HG02610 (cell line): ENCODE results near the gene FARP1.
A peak's percentile ranks its signal among the peaks of the same experiment; 100 is the strongest.

Experiments
- ATAC-seq: cut with Tn5 transposase; IDR thresholded peaks from one replicate; pipeline ENCODE4 v1.9.1; 2021; ENCODE audit warnings: mild to moderate bottlenecking, moderate library complexity; ENCODE audit not compliant: unreplicated experiment

Gene FARP1

GRCh38 chr13:98435376-98435775, 292.5 kb downstream of the FARP1 start:
- ATAC-seq = no peak

- no peak for ATAC-seq
These were observed 293.5 kb downstream of the FARP1 start for GRCh38 chr13:98436233-98436910.

DNA sequence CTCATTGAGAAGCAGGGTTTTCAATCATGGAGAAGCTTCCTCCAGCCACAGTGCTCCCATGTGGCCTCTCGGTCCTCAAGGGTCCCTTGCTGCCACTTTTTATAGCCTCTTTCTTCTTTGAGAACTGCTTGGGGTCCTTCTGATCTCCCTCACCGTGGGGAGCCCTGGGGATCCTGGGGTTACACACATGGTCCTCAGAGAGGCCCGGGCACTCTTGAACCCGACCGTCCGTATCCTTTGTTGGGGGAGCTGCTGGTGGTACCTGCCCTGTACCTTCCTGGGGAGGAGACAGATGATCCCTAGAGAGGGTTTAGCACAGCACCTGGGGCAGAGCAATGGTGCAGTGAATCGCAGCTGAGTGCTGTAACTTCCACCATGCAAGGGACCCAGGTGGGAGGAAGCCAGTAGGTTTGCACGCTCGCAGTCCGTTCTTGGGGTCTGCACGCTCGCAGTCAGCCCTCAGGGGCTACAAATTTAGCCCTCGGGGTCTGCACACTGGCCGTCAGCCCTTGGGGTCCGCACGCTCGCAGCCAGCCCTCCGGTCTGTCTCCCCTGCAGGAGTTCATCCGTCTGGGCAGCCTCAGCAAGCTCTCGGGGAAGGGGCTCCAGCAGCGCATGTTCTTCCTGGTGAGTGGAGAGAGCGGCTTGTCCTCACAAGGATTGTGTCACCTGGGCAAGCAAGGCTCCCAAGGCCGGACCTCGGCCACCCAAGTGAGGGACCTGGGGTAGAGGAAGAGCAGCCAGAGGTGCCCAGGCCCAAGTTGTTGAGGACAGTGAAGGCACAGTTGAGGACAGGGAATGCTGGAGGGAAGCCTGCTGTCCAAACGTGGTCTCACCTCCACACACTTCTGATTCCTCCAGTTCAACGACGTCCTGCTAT, 295.6 kb downstream of the FARP1 start:
- ATAC-seq = no peak

DNA sequence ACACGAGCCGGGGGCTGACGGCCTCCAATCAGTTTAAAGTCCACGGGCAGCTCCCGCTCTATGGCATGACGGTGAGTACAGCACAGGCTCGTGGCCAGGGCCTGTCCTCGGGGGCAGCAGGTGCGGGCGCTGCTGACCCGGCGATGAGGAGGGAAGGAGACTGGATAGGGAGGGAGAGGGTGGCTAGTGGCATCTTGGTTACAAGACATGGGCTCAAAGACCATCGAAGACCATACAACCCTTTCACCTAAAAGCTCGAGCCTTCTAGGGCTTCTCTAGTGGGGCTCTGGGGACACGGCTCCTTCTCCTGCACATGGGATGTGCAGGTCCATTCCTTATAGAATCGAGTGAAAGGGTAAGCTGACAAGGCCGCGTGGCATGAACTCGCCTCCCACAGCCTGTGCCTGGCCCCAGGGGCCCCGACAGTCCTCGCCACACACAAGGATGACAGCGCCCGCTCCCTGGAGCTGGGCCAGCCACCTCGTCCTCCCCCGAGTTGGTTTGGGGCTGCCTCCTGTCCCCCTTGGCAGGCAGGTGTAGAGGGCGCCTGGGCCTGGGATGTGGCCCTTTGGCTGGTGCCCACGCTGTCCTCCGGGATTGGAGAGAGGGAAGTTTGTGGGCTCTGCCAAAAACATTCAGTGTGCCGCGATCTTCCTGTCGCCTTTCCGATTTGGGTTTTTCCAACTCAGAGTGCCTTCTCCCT, 296.4 kb downstream of the FARP1 start:
- ATAC-seq = no peak

DNA sequence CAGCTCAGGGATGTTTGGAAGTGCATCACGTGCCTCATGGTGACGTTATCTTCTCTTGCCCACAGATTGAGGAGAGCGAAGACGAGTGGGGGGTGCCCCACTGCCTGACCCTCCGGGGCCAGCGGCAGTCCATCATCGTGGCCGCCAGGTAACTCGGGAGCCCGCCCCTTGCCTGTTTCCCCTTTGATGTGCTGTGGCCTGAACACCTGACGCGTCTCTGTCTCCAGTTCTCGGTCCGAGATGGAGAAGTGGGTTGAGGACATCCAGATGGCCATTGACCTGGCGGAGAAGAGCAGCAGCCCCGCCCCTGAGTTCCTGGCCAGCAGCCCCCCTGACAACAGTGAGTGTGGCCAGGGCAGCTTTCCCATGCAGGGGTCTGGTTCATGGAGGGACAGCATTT, 297.0 kb downstream of the FARP1 start:
- ATAC-seq = no peak

DNA sequence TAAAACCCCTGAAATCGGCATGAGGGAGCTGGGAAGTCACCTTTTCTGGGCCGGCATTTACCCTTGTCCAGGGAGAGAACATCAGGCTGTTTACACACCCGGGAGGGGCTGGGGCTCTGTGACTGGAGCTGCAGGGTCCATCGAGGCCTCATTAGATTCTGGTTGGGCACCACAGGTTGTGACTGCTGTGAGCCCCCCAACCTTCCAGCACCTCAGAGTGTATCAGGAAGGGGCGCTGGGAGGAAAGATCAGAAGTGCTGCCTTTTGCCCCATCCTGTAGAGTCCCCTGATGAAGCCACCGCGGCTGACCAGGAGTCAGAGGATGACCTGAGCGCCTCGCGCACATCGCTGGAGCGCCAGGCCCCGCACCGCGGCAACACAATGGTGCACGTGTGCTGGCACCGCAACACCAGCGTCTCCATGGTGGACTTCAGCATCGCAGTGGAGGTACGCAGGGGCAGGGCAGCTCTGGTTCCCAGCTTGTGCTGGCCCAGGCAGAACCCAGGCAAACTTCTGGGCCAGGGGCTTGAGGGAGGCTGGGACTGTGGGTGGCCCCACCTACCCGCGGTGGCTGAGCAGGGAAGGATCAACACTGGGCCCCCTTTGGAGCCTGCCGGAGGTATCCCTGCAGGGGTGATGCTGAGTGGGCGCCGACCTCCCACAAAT, 297.6 kb downstream of the FARP1 start:
- no peak for ATAC-seq

GRCh38 chr13:98441056-98441676, 298.3 kb downstream of the FARP1 start:
- ATAC-seq = no peak

DNA sequence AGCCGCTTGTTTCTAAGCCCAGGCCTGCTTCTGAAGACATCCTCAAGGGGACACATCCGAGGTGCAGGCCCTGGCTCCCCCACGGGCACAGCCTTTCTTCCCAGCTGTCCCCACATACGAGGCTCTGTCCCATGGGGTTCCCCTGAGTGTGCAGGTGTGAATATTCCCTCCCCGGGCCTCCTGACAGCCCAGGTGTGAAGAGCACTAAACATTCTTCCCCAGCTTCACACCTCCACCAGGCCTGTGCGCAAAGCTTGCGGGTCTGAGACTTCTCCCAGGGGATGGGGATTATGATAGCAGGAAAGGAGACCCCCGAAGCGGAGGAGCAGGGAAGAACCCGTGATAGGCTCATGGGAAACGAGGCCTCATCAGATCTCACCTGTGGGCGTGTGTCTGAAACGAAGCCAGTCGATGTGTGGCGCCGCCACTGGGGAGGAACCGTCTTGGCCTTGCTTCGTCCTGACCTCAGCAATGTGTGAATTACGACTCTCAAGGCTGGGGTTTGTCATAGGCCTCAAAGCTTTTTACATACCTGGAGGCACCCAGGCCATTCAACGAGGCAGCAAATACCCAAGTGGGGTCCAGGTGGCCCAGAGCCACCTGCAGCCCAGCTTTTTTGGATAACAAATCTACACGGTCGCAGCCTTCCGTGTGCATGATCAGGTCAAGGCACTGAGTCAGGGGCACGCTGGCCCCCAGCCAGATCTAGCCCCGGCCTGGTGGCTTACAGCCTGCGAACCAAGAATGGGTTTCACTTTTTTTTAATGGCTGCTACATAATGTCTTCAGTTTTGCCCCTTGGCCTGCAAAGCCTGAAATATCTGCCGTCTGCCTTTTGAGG, 299.7 kb downstream of the FARP1 start:
- ATAC-seq = no peak

- no peak for ATAC-seq
These were observed 300.4 kb downstream of the FARP1 start for GRCh38 chr13:98443329-98443728.

DNA sequence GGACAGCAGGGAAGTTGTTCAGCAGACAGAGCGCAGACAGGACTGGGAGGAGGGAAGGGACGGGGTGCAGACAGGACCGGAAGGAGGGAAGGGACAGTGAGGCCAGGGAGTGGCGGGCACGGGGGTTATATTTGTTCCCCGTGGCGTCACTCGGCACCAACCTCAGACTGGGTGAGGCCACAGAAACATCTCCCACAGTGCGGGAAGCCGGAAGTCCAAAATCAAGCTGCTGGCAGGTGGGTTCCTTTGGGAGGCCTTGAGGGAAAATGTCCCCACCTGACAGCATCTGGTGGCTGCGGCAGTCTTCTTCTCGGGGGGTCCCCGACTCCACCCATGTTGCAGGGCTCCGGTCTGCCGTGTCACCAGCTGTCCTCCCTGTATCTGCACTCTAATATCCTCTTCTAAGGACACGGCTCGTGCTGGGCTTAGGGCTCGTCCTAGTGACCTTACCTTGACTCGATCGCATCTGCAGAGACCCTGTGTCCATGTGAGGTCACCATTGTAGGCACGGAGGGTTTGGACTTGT, 301.0 kb downstream of the FARP1 start:
- no peak for ATAC-seq

DNA sequence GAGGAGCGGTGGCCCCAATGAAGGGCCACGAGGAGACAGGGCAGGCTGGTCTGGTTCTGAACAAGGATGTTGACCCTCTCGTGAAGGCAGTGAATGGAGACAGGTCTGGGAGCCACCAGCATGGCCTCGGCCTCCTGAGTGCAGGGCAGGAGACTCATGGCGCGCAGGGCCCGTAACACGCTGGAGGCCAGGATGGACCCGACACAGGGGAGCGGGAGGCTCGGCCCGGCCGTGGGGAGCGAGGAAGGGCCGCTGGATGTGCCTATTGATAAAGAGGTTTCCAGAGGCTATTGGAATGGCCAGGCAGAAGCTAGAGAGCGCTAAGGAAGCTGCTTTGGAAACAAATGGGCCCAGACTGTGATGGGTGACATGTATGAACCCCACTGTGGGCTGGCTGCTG, 301.5 kb downstream of the FARP1 start:
- ATAC-seq = no peak

DNA sequence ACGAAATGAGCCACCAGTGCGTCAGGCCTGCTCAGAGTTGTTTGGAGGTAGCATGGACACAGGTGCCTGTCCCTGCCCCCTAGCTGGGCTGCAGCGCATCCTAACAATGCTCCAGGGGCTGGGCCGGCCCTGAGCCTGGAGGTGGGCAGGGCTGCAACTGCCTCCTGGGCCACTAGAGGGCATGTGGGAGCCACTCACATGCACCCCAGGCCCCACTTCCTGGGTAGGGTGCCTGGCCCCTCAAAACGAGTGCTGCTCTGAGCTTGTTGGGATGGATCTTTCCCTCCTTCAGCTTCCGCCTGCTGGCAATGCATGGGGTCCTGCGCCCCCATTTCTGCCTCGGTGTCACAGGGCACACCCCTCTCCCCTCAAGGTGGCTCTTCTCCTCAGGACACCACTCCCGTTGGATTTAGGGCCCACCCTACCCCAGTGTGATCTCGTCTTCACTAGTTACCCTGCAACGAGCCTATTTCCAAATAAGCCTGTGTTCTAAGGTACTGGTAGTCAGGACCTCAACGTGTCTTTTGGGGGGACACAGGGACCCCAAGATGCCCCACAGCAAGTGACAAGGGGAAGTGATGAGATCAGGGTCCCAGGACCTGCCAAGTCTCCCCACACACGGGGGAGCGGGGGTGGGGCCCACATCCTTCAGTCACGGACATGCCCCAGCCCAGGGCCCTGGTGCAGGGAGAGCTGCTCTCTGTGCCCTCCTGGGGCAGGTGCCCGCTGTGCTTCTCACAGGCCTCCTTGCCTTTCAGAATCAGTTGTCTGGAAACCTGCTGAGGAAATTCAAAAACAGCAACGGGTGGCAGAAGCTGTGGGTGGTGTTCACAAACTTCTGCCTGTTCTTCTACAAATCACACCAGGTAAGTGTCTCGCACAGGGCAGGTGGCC, 302.7 kb downstream of the FARP1 start:
- ATAC-seq = peak; percentile 82

DNA sequence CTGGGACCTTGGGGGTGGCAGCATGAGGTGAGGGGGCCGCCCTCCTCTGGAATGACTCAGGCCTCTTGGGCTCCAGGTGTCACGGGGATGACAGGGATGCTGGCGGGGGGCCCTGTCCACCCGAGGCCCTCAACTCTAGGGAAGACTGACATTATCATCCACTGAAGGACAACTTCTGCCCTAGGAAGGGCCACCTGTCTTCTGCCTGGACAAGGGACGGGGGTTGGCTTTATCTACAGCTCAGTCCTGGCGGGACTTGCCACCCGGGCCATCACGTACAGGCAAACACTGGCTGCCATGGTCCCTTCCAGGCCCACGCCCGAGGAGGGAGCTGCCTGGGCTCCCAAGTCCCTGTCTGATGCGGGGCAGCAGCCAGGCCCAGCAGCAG, 303.3 kb downstream of the FARP1 start:
- no peak for ATAC-seq

DNA sequence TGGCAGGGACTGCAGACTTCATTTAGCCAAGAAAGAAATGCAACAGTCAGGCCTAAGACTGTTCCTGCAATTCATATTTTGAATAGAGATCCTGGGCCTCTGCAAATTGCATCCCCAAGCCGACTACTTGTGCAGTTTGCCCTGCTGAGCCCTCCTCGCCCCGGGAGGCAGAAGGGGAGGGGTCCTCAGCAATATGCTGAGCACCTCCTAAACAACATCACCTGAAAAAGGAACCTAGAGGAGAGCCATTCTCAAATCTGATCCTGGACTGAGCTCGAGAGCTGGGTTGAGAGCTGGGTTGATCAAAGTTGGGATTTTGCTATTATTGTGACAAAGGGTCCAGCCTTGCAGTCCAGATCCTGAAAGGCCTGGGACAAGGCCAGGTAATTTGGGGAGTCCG, 304.2 kb downstream of the FARP1 start:
- no peak for ATAC-seq

DNA sequence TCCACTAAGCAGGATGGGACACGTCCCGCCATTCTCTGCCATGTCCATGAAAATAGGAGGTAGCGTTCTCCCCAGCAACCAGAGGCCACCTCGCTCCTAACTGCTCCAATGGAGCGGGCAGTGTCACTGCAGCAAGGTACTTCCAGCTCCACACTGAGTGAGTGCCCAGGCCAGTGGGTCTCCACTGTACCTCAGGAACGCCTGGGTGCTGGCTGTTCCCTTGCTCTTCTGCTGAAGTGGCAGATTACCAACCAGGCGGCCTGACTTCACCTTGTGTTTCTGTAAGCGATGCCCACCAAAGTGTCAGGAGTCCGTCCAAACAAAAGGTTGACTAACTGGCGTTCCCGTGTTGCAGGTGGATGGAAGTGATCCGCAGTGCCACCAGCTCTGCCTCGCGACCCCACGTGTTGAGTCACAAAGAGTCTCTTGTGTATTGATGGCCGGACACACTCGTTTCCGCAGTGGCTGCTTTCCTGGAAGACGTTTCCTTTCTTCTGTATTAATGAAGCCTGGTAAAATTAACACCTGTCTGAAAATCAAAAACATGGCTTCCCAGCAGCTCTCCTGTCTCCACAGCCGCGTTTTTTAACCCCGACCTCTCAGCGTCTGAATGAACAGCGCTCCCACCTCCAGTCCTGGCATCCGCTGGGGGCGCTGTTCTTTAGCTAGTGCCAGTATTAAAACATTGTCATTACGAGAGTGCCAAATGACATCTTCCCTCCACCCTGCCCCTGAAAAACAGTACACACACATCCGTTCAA, 305.2 kb downstream of the FARP1 start:
- ATAC-seq = no peak

DNA sequence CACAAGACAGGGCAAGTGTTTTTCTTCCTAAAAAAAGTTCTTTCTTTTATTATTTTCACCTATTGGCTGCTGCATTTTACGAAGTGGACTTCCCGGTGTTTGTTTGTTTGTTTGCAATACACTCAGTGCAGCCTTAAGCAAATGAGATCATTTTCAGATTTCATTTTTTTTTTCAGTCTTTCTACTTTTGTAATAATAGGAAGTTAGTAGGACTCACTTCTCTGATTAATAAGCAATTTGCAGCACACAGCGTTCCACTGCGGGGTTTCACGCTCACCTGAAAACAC, 305.7 kb downstream of the FARP1 start:
- no peak for ATAC-seq

- no peak for ATAC-seq
These were observed 306.4 kb downstream of the FARP1 start for GRCh38 chr13:98449273-98449672.

- no peak for ATAC-seq
These were observed 307.1 kb downstream of the FARP1 start for GRCh38 chr13:98450026-98450425.
